HFFc6 (cell line): ENCODE measurements around the gene FEZ2. TPM values are rescaled to one million over a fixed set of nuclear protein-coding genes. Genes with fewer than 3 reads are reported as not detected.
"Not testable (repeated sequence)": the region's sequence is repeated elsewhere in the genome, so short reads cannot be mapped to it uniquely, and the experiment has no call there.

Source experiments
- DNase-seq: peaks from one replicate; pipeline ENCODE4 v3.0.0-alpha.2; 2018
- H3K27ac Mint-ChIP-seq: 2 replicates; pipeline ENCODE4 v1.8.0; 2020; ENCODE audit warnings: mild to moderate bottlenecking, mixed read lengths
- H3K27me3 Mint-ChIP-seq: 2 replicates; pipeline ENCODE4 v1.8.0; 2021; ENCODE audit warnings: mild to moderate bottlenecking, moderate library complexity, mixed read lengths; ENCODE audit not compliant: insufficient read depth
- H3K36me3 Mint-ChIP-seq: 2 replicates; pipeline ENCODE4 v1.8.0; 2021; ENCODE audit warnings: low read depth, mixed read lengths
- H3K4me1 Mint-ChIP-seq: 2 replicates; pipeline ENCODE4 v1.8.0; 2020; ENCODE audit warnings: low read depth, mixed read lengths
- H3K4me3 Mint-ChIP-seq: 2 replicates; pipeline ENCODE4 v1.8.0; 2020; ENCODE audit warnings: mild to moderate bottlenecking, moderate library complexity, mixed read lengths
- H3K9me3 Mint-ChIP-seq: 2 replicates; pipeline ENCODE4 v1.8.0; 2020; ENCODE audit warnings: mild to moderate bottlenecking, mixed read lengths
- total RNA-seq, 6 experiments: library from RNA; stranded (reverse); fragmentation: NEBNext Ultra II Directional; extraction: Animal tissue kit (Norgen Biotek cat#: 25700); gene quantifications; 2 replicates in 1 of 6; 3 replicates in 5 of 6; pipeline ENCODE4 v1.2.3, GENCODE V29; 2021
- TF ChIP-seq, protein P1 (sequence below): fragments of 200-600 bp; sonication (generic); IDR thresholded peaks from 2 replicates; pipeline ENCODE4 v1.5.0; 2021; ENCODE audit warnings: antibody characterized with exemption, mild to moderate bottlenecking

FEZ2 gene
- total RNA-seq, 6 experiments from 2014 or later: 113 to 126 (median 120) TPM

DNA sequence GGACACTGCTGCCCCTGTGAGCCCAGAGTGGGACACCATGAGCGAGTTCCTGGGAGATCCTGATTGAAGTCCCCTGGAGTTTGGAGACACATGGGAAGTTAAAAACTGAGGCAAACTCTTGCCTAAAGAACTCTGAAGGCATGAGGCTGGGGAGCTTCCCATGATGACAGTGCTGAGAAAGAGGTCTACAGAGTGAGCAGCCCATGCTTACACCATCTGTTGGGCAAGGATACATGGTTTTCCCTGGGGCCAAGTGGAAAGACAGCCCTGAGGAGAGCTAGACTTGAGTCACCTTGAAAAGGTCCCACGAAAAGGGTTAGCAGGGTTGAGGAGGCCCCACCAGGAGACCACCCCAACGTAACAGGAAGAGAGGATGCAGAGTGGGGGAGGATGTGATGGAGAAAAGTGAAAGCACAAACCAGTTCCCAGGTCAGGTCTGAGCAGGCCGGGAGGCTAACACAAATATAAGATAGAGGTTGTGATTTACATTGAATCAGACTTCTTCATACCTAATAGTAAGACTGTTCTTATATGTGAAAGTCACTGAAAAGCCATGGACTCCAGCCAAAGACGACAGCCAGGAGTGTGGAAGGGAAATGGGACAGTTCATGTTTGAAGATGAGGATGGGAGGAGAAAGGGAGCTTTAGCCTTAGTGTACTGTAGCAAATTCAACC lies 13.5 kb upstream of the FEZ2 start:
- TF ChIP-seq, protein P1, sequence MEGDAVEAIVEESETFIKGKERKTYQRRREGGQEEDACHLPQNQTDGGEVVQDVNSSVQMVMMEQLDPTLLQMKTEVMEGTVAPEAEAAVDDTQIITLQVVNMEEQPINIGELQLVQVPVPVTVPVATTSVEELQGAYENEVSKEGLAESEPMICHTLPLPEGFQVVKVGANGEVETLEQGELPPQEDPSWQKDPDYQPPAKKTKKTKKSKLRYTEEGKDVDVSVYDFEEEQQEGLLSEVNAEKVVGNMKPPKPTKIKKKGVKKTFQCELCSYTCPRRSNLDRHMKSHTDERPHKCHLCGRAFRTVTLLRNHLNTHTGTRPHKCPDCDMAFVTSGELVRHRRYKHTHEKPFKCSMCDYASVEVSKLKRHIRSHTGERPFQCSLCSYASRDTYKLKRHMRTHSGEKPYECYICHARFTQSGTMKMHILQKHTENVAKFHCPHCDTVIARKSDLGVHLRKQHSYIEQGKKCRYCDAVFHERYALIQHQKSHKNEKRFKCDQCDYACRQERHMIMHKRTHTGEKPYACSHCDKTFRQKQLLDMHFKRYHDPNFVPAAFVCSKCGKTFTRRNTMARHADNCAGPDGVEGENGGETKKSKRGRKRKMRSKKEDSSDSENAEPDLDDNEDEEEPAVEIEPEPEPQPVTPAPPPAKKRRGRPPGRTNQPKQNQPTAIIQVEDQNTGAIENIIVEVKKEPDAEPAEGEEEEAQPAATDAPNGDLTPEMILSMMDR: no peak
- H3K4me3 Mint-ChIP-seq: no peak overlapping the region
- H3K4me1 Mint-ChIP-seq: peaks cover 49% of the 10 kb centered on the region
- H3K36me3 Mint-ChIP-seq: no peaks in the 10 kb centered on the region
- no peak for DNase-seq
- H3K27ac Mint-ChIP-seq: no peak overlapping the region
- no peaks in the 10 kb centered on the region for H3K27me3 Mint-ChIP-seq
- no peaks in the 10 kb centered on the region for H3K9me3 Mint-ChIP-seq

DNA sequence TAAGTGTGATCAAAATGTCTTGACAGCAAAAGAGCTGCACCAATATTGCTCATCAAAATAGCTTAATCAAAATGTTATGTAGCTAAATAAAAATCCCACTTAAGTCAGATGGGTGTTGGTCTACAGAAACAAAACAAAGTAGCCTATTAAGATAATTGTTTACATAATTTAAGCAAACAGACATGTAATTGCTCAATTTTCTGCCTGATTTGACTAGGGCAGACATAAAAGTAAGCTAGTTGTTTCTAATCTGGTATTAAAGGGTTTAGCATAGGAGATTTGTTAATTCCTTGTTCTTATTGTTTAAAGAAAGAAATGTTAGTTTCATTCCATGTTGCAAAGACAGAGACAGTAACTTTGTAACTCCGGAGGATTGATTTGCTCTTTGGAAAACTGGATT lies 11.5 kb upstream of the FEZ2 start:
- Mint-ChIP-seq H3K4me3 (no peak overlapping the region), H3K4me1 (peaks cover 33% of the 10 kb centered on the region), H3K9me3 (no peaks in the 10 kb centered on the region), H3K27ac (no peak overlapping the region), H3K27me3 (no peaks in the 10 kb centered on the region), H3K36me3 (no peaks in the 10 kb centered on the region)
- TF ChIP-seq, protein P1: no peak
- no peak for DNase-seq

DNA sequence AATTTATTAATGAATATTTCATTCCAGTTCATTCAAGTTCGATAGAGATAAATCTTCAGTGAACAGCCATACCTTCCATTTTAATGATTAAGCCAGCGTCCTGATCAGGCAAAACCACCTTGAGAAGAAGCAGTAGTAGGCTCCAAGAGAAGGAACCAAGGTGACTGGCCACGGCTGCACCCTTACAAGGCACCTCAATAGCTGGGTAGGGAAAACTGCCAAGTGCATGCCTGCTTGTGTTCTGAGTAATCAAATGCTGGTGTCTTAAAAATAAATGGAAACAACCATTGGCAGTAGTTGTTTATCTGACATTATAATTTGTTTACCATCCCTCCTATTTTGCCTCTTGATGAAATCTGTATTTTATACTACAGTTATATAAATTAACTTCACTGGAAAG lies 10.0 kb upstream of the FEZ2 start:
- H3K4me3 Mint-ChIP-seq: no peak overlapping the region
- no peak for DNase-seq
- H3K36me3 Mint-ChIP-seq: no peaks in the 10 kb centered on the region
- peaks cover 22% of the 10 kb centered on the region for H3K4me1 Mint-ChIP-seq
- TF ChIP-seq, protein P1: no peak
- no peaks in the 10 kb centered on the region for H3K9me3 Mint-ChIP-seq
- H3K27me3 Mint-ChIP-seq: no peaks in the 10 kb centered on the region
- H3K27ac Mint-ChIP-seq: no peak overlapping the region

DNA sequence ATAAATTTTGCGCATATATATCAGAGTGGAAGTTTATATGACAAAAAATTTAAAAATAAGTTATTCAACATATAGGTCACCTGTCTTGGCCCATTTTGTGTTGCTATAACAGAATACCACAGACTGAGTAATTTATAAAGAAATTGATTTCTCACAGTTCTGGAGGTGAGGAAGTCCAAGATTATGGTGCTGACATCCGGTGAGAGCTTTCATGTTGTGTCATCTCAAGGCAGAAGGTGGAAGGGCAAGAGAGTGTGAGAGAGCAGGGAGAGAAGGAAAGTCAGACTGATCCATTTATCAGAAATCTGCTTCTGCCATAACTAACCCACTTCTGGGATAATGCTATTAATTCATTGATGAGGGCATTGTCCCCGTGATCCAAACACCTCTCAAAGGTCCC lies 9.0 kb upstream of the FEZ2 start:
- peaks cover 21% of the 10 kb centered on the region for H3K4me1 Mint-ChIP-seq
- H3K27me3 Mint-ChIP-seq: no peaks in the 10 kb centered on the region
- no peaks in the 10 kb centered on the region for H3K9me3 Mint-ChIP-seq
- no peak for DNase-seq
- H3K27ac Mint-ChIP-seq: no peak overlapping the region
- TF ChIP-seq, protein P1: no peak
- H3K36me3 Mint-ChIP-seq: no peaks in the 10 kb centered on the region
- H3K4me3 Mint-ChIP-seq: no peak overlapping the region

DNA sequence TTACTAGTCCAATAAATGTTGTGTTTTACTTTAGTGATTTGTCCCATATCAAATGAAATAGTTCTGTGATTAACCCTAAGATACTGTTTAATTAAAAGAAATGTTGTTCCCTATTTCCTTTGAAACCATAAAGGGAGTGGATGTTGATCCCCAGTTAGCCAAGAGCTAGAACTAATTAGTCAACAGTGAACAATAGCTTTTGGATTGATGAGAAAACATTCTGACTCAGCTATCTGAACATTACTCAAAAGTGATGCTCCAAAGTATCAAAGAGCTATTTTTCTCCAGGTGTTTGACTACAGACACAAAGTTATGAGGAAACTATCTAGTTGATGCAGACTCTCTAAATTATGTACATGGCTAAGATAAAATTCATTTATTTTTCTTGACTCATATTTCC lies 7.3 kb upstream of the FEZ2 start:
- Mint-ChIP-seq H3K9me3 (no peaks in the 10 kb centered on the region), H3K27ac (no peak overlapping the region), H3K4me1 (peaks cover 11% of the 10 kb centered on the region), H3K4me3 (no peak overlapping the region), H3K27me3 (no peaks in the 10 kb centered on the region), H3K36me3 (no peaks in the 10 kb centered on the region)
- TF ChIP-seq, protein P1: no peak
- no peak for DNase-seq

DNA sequence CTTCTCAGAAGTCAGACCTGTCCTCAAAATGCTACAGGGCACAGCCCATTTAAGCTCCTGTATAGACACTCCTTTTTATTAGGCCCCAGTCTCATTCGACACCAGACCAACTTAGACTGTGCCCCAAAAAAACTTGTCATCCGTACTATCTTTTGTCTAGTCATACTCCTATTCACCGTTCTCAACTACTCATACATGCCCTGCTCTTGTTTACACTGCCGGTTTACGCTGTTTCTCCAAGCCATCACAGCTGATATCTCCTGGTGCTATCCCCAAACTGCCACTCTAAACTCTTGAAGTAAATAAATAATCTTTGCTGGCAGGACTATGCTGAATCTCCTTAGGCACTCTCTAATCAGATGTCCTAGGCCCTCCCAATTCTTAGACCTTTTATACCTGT lies 5.7 kb upstream of the FEZ2 start:
- not testable (repeated sequence) for H3K4me3 Mint-ChIP-seq, H3K27ac Mint-ChIP-seq, H3K36me3 Mint-ChIP-seq, H3K9me3 Mint-ChIP-seq, DNase-seq, H3K27me3 Mint-ChIP-seq
- H3K4me1 Mint-ChIP-seq: peaks cover 19% of the 10 kb centered on the region
